ENCODE data around the gene BAX.

BAX gene

GRCh38 chr19:48970923-48971395 is 16.3 kb downstream of the BAX start:
- peak; percentile 96 for TF ChIP-seq CTCF (IDR thresholded peaks at IDR 0.05; ENCODE audit: low read length, missing control alignments)
- no peak overlapping the region for H3K4me3 ChIP-seq (replicated peaks; ENCODE audit: low read depth, low read length)
- peak; percentile 85 for DNase-seq (ENCODE audit: low read depth)

GRCh38 chr19:48975947-48976847 is 21.5 kb downstream of the BAX start:
- TF ChIP-seq CTCF (IDR thresholded peaks at IDR 0.05; ENCODE audit: low read length, missing control alignments): no peak
- no peak for DNase-seq (ENCODE audit: low read depth)
- H3K4me3 ChIP-seq (replicated peaks; ENCODE audit: low read depth, low read length): no peak overlapping the region

GRCh38 chr19:48977061-48977460 is 22.4 kb downstream of the BAX start:
- no peak for DNase-seq (ENCODE audit: low read depth)
- no peak overlapping the region for H3K4me3 ChIP-seq (replicated peaks; ENCODE audit: low read depth, low read length)
- TF ChIP-seq CTCF (IDR thresholded peaks at IDR 0.05; ENCODE audit: low read length, missing control alignments): no peak

DNA sequence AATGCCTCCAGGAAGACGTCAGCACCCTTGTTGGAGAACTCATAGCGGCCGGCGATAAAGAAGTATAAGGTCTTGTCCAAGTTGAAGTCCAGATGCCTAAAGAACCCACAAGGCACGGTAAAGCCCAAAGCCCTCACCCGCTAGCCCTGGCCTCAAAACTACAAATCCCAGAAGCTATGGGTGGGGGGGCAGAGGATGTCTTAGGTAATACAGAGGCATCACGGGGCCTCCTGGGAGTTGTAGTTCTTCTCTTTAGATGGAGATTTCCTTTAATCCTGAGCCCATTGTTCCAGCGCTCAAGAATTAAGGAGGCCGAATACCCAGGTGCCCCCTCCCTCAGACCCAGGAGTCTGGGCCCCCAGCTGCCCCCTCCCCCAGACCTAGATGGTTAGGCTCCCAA is 27.6 kb downstream of the BAX start:
- no peak for DNase-seq (ENCODE audit: low read depth)
- no peak overlapping the region for H3K4me3 ChIP-seq (replicated peaks; ENCODE audit: low read depth, low read length)
- TF ChIP-seq CTCF (IDR thresholded peaks at IDR 0.05; ENCODE audit: low read length, missing control alignments): no peak

DNA sequence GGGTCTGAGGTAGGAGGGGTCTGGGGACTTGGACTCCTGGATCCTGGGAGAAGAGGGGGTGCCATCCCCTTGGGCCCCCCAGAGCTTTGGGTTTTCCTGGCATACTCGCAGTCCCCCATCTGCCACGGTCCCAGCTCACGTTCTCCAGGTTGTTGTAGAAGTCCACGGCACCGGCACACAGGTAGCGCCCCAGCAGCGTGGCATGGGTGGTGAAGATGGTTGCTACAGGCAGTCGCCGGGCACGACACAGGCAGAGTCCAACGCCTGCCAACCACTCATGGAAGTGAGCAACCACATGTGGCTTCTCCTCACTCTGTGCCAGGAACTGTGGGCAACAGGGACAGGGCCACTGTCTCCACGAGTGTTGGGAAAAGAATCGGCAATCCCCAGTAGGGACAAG is 31.0 kb downstream of the BAX start:
- TF ChIP-seq CTCF (IDR thresholded peaks at IDR 0.05; ENCODE audit: low read length, missing control alignments): no peak
- DNase-seq (ENCODE audit: low read depth): no peak
- no peak overlapping the region for H3K4me3 ChIP-seq (replicated peaks; ENCODE audit: low read depth, low read length)

GRCh38 chr19:48986211-48986610 is 31.5 kb downstream of the BAX start:
- no peak for DNase-seq (ENCODE audit: low read depth)
- no peak for TF ChIP-seq CTCF (IDR thresholded peaks at IDR 0.05; ENCODE audit: low read length, missing control alignments)
- no peak overlapping the region for H3K4me3 ChIP-seq (replicated peaks; ENCODE audit: low read depth, low read length)

- no peak overlapping the region for H3K4me3 ChIP-seq (replicated peaks; ENCODE audit: low read depth, low read length)
- no peak for DNase-seq (ENCODE audit: low read depth)
Measured at GRCh38 chr19:48987323-48987722, 32.6 kb downstream of the BAX start.

More at GRCh38 chr19:48987323-48987722, 32.6 kb downstream of the BAX start:
- TF ChIP-seq CTCF (IDR thresholded peaks at IDR 0.05; ENCODE audit: low read length, missing control alignments): no peak

Measured in fibroblast of pulmonary artery (primary cell).